Activated CD4-positive, alpha-beta T cell treated with anti-CD3 and anti-CD28 coated beads, Interleukin-10, Interleukin-2, amounts not matched to agents 100 ng/mL and 50 ng/mL, durations not matched to agents 16 hours and 8 hours (primary cell): ENCODE results near the gene CFAP100.

Experiments
- DNase-seq: peaks from one replicate; pipeline ENCODE4 v3.0.0-alpha.2; 2020

CFAP100 gene

GRCh38 chr3:126466886-126467610, 72.3 kb downstream of the CFAP100 start:
- no peak for DNase-seq

- DNase-seq, result no peak
Observed at GRCh38 chr3:126467611-126467955, 72.9 kb downstream of the CFAP100 start.

- DNase-seq, result no peak
Observed at GRCh38 chr3:126468028-126468891, 73.6 kb downstream of the CFAP100 start.

- no peak for DNase-seq
Observed at GRCh38 chr3:126469479-126469878, 74.8 kb downstream of the CFAP100 start.

GRCh38 chr3:126472277-126473006, 77.7 kb downstream of the CFAP100 start:
- peak; percentile 53 for DNase-seq

- DNase-seq, result peak; percentile 46
Observed at GRCh38 chr3:126473292-126474168, 78.8 kb downstream of the CFAP100 start.

GRCh38 chr3:126474498-126475412, 80.0 kb downstream of the CFAP100 start:
- peak; percentile 41 for DNase-seq

- peak; percentile 97 for DNase-seq
Observed at GRCh38 chr3:126475413-126476114, 80.9 kb downstream of the CFAP100 start, which contains the start of gene ZXDC. Gene ZXDC, minus strand, starts transcription at chr3:126475891. Its CDS starts 26 bp downstream, at chr3:126475865.

GRCh38 chr3:126476166-126477060, 81.7 kb downstream of the CFAP100 start:
- no peak for DNase-seq

GRCh38 chr3:126477061-126477380, 82.3 kb downstream of the CFAP100 start:
- no peak for DNase-seq

- no peak for DNase-seq
Observed at GRCh38 chr3:126478581-126479310, 84.0 kb downstream of the CFAP100 start.

- DNase-seq, result no peak
Observed at GRCh38 chr3:126479642-126480041, 84.9 kb downstream of the CFAP100 start.

GRCh38 chr3:126480206-126480605, 85.5 kb downstream of the CFAP100 start:
- DNase-seq, result no peak

GRCh38 chr3:126480861-126481260, 86.2 kb downstream of the CFAP100 start:
- no peak for DNase-seq

GRCh38 chr3:126481808-126482502, 87.2 kb downstream of the CFAP100 start:
- no peak for DNase-seq

GRCh38 chr3:126482503-126483255, 88.0 kb downstream of the CFAP100 start:
- no peak for DNase-seq

- DNase-seq, result no peak
Observed at GRCh38 chr3:126483321-126483761, 88.6 kb downstream of the CFAP100 start.
